ENCODE measurements around the gene PTPRD. TPM values are rescaled to one million over a fixed set of nuclear protein-coding genes. Genes with fewer than 3 reads are reported as not detected.

Gene PTPRD
- total RNA-seq, 1 experiment from 2014 or later: not detected

- no peak overlapping the region for H3K4me3 ChIP-seq (ENCODE audit: low read depth, low read length, poor library complexity, severe bottlenecking)
- H3K27ac ChIP-seq (ENCODE audit: low read depth, low read length, poor library complexity, severe bottlenecking): no peak overlapping the region
- CTCF ChIA-PET: no interaction called here
- BruUV-seq (replicated peaks): no TSS peak
- intact Hi-C loops (cut with micrococcal nuclease; ENCODE audit: unreplicated experiment): no loop called here
- no peaks in the 10 kb centered on the region for H3K4me1 ChIP-seq (ENCODE audit: insufficient read depth, low read length, poor library complexity, severe bottlenecking)
- H3K27me3 ChIP-seq (replicated peaks; ENCODE audit: insufficient read depth, low read depth, low read length, poor library complexity): no peaks in the 10 kb centered on the region
- DNase-seq (ENCODE audit: low spot score): no peak
- no peaks in the 10 kb centered on the region for H3K36me3 ChIP-seq (ENCODE audit: insufficient read depth, low read length, poor library complexity, severe bottlenecking)
- no peaks in the 10 kb centered on the region for H3K9me3 ChIP-seq (ENCODE audit: low read depth, low read length, poor library complexity, severe bottlenecking)
- TF ChIP-seq, protein P1, sequence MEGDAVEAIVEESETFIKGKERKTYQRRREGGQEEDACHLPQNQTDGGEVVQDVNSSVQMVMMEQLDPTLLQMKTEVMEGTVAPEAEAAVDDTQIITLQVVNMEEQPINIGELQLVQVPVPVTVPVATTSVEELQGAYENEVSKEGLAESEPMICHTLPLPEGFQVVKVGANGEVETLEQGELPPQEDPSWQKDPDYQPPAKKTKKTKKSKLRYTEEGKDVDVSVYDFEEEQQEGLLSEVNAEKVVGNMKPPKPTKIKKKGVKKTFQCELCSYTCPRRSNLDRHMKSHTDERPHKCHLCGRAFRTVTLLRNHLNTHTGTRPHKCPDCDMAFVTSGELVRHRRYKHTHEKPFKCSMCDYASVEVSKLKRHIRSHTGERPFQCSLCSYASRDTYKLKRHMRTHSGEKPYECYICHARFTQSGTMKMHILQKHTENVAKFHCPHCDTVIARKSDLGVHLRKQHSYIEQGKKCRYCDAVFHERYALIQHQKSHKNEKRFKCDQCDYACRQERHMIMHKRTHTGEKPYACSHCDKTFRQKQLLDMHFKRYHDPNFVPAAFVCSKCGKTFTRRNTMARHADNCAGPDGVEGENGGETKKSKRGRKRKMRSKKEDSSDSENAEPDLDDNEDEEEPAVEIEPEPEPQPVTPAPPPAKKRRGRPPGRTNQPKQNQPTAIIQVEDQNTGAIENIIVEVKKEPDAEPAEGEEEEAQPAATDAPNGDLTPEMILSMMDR (conservative IDR thresholded peaks at IDR 0.05; ENCODE audit: low read depth, low read length): no peak
- TF ChIP-seq EZH2 (IDR thresholded peaks at IDR 0.05; ENCODE audit: borderline replicate concordance, low read depth, low read length, poor library complexity, severe bottlenecking): no peak
- POLR2A ChIA-PET (ENCODE audit: low non-redundant PET): no interaction called here
Measured at GRCh38 chr9:9522406-9522805, 1090.4 kb downstream of the PTPRD start.

GRCh38 chr9:9521033-9521779 lies 1091.6 kb downstream of the PTPRD start:
- no peaks in the 10 kb centered on the region for H3K27me3 ChIP-seq (replicated peaks; ENCODE audit: insufficient read depth, low read depth, low read length, poor library complexity)
- H3K27ac ChIP-seq (ENCODE audit: low read depth, low read length, poor library complexity, severe bottlenecking): no peak overlapping the region
- H3K36me3 ChIP-seq (ENCODE audit: insufficient read depth, low read length, poor library complexity, severe bottlenecking): no peaks in the 10 kb centered on the region
- no peaks in the 10 kb centered on the region for H3K9me3 ChIP-seq (ENCODE audit: low read depth, low read length, poor library complexity, severe bottlenecking)
- no peaks in the 10 kb centered on the region for H3K4me1 ChIP-seq (ENCODE audit: insufficient read depth, low read length, poor library complexity, severe bottlenecking)
- no TSS peak for BruUV-seq (replicated peaks)
- POLR2A ChIA-PET (ENCODE audit: low non-redundant PET): no interaction called here
- H3K4me3 ChIP-seq (ENCODE audit: low read depth, low read length, poor library complexity, severe bottlenecking): no peak overlapping the region
- CTCF ChIA-PET: no interaction called here
- intact Hi-C loops (cut with micrococcal nuclease; ENCODE audit: unreplicated experiment): no loop called here
- DNase-seq (ENCODE audit: low spot score): no peak
- no peak for TF ChIP-seq EZH2 (IDR thresholded peaks at IDR 0.05; ENCODE audit: borderline replicate concordance, low read depth, low read length, poor library complexity, severe bottlenecking)
- TF ChIP-seq, protein P1 (conservative IDR thresholded peaks at IDR 0.05; ENCODE audit: low read depth, low read length): no peak

GRCh38 chr9:9504869-9505268 lies 1107.9 kb downstream of the PTPRD start:
- DNase-seq (ENCODE audit: low spot score): no peak
- Histone ChIP-seq H3K4me3 (ENCODE audit: low read depth, low read length, poor library complexity, severe bottlenecking) (no peak overlapping the region), H3K9me3 (ENCODE audit: low read depth, low read length, poor library complexity, severe bottlenecking) (no peaks in the 10 kb centered on the region), H3K4me1 (ENCODE audit: insufficient read depth, low read length, poor library complexity, severe bottlenecking) (no peaks in the 10 kb centered on the region), H3K27me3 (replicated peaks; ENCODE audit: insufficient read depth, low read depth, low read length, poor library complexity) (no peaks in the 10 kb centered on the region), H3K36me3 (ENCODE audit: insufficient read depth, low read length, poor library complexity, severe bottlenecking) (no peaks in the 10 kb centered on the region), H3K27ac (ENCODE audit: low read depth, low read length, poor library complexity, severe bottlenecking) (no peak overlapping the region)
- CTCF ChIA-PET: no interaction called here
- no TSS peak for BruUV-seq (replicated peaks)
- POLR2A ChIA-PET (ENCODE audit: low non-redundant PET): no interaction called here
- intact Hi-C loops (cut with micrococcal nuclease; ENCODE audit: unreplicated experiment): no loop called here
- TF ChIP-seq EZH2 (IDR thresholded peaks at IDR 0.05; ENCODE audit: borderline replicate concordance, low read depth, low read length, poor library complexity, severe bottlenecking): no peak
- TF ChIP-seq, protein P1 (conservative IDR thresholded peaks at IDR 0.05; ENCODE audit: low read depth, low read length): no peak
